ENCODE data around the gene IER5L.
A peak's percentile ranks its signal among the peaks of the same experiment; 100 is the strongest.

The IER5L gene

GRCh38 chr9:129223551-129224208, 45.6 kb upstream of the IER5L start:
- no peaks in the 10 kb centered on the region for H3K36me3 Mint-ChIP-seq (ENCODE audit: low read depth)
- no peaks in the 10 kb centered on the region for H3K9me3 Mint-ChIP-seq
- no peak overlapping the region for H3K4me3 Mint-ChIP-seq
- peak overlapping the region in 2 of 3 experiments; percentile 38 to 86 for H3K27ac Mint-ChIP-seq
- H3K4me1 Mint-ChIP-seq = peaks cover 25% of the 10 kb centered on the region
- peaks cover 4% of the 10 kb centered on the region for H3K27me3 Mint-ChIP-seq (ENCODE audit: low read depth)
- TF ChIP-seq CTCF (IDR thresholded peaks at IDR 0.05; ENCODE audit: unreplicated experiment in 3 of 3) = no peak

GRCh38 chr9:129222819-129223218, 44.8 kb upstream of the IER5L start:
- Mint-ChIP-seq H3K27me3 (ENCODE audit: low read depth) (peaks cover 4% of the 10 kb centered on the region), H3K36me3 (ENCODE audit: low read depth) (no peaks in the 10 kb centered on the region), H3K9me3 (no peaks in the 10 kb centered on the region), H3K4me1 (peaks cover 30% of the 10 kb centered on the region), H3K4me3 (no peak overlapping the region), H3K27ac (peak overlapping the region in 2 of 3 experiments; percentile 11 to 40)
- no peak for TF ChIP-seq CTCF (IDR thresholded peaks at IDR 0.05; ENCODE audit: unreplicated experiment in 3 of 3)

DNA sequence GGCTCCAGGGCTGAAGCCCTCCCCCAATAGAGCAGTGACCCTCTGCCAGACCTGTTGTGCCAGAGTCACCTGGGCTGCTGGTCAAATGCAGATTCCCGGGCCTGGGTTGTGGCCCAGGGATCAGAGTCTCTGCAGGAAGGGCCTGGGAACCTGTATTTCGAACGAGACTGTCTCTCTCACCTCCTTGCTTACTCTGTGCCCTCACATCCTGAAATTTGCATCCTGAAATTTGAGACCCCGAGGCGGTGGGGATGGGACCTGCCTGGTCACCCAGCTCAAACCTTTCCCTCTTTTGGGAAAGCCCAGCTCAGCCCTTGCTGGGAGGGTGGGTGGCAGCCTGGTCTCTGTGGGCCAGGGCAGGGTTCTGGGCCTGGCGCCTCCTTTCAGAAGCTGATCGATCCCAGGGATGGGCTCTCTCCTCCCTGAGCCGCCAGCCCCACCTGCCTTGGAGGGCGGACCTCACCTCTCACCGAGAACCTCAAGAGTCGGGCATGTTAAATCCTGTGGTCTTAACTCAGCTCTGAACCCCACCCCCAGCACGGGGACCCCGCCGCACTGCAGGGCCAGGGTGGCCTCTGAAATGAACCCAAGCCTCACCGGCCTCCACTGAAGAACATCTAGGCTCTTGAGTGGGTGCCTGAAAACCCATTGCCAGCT, 44.0 kb upstream of the IER5L start:
- H3K27me3 Mint-ChIP-seq (ENCODE audit: low read depth) = peaks cover 7% of the 10 kb centered on the region

DNA sequence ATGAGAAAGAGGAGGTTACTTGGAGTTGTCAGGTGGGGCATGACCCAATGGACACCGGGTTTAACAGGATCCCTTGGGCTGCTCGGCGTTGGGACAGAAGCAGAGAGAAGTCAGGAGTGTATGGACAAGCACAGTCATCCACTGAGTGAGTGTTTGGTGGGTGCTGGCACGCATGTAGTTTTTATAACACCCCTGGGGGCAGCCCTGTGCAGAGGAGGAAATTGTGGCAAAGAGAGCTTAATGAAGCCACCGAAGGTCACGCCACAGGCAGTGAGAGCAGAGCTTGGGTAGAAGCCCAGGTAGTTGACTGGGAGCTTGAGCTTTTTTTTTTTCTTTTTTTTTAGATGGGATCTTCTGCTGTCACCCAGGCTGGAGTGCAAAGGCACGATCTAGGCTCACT, 43.2 kb upstream of the IER5L start:
- Mint-ChIP-seq H3K4me3 (no peak overlapping the region), H3K9me3 (no peaks in the 10 kb centered on the region), H3K4me1 (peaks cover 37% of the 10 kb centered on the region)

More for the DNA sequence above, 44.0 kb upstream of the IER5L start:
- H3K4me1 Mint-ChIP-seq = peaks cover 36% of the 10 kb centered on the region
- no peak overlapping the region for H3K4me3 Mint-ChIP-seq
- no peak for TF ChIP-seq CTCF (IDR thresholded peaks at IDR 0.05; ENCODE audit: unreplicated experiment in 3 of 3)
- peak overlapping the region in 2 of 3 experiments; percentile 11 to 40 for H3K27ac Mint-ChIP-seq
- no peaks in the 10 kb centered on the region for H3K9me3 Mint-ChIP-seq
- H3K36me3 Mint-ChIP-seq (ENCODE audit: low read depth) = no peaks in the 10 kb centered on the region

DNA sequence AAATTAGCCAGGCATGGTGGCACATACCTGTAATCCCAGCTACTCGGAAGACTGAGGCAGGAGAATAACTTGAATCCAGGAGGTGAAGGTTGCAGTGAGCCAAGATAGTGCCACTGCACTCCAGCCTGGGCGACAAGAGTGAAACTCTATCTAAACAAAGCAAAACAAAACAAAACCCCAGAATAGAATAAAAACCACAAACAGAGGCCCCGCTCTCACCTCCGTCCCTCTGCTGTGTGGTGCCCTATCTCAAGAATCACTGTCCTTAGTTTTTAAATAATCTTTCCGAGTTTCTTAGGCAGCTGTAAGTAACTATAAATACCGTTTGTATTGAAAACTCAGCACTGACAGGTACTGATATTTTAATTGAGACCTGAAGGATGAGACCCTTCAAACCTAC, 42.7 kb upstream of the IER5L start:
- H3K36me3 Mint-ChIP-seq (ENCODE audit: low read depth) = no peaks in the 10 kb centered on the region
- H3K4me1 Mint-ChIP-seq = peaks cover 35% of the 10 kb centered on the region
- no peak overlapping the region for H3K4me3 Mint-ChIP-seq
- peaks cover 7% of the 10 kb centered on the region for H3K27me3 Mint-ChIP-seq (ENCODE audit: low read depth)
- TF ChIP-seq CTCF (IDR thresholded peaks at IDR 0.05; ENCODE audit: unreplicated experiment in 3 of 3) = no peak
- no peaks in the 10 kb centered on the region for H3K9me3 Mint-ChIP-seq
- peak overlapping the region in 1 of 3 experiments; percentile 63 for H3K27ac Mint-ChIP-seq

More for the DNA sequence above, 43.2 kb upstream of the IER5L start:
- no peaks in the 10 kb centered on the region for H3K36me3 Mint-ChIP-seq (ENCODE audit: low read depth)
- no peak for TF ChIP-seq CTCF (IDR thresholded peaks at IDR 0.05; ENCODE audit: unreplicated experiment in 3 of 3)
- peak overlapping the region in 2 of 3 experiments; percentile 2 to 63 for H3K27ac Mint-ChIP-seq
- H3K27me3 Mint-ChIP-seq (ENCODE audit: low read depth) = peaks cover 7% of the 10 kb centered on the region
